Measurements from ENCODE around the gene POU3F1. TPM values are rescaled to one million over a fixed set of nuclear protein-coding genes. Genes with fewer than 3 reads are reported as not detected.

POU3F1 gene
- total RNA-seq, 1 experiment from 2014 or later: 5.8 TPM

GRCh38 chr1:38051079-38051543 is 4.5 kb upstream of the POU3F1 start:
- H2AK5ac ChIP-seq (ENCODE audit: insufficient read length, low read length): no peak overlapping the region
- H3K27me3 ChIP-seq (ENCODE audit: insufficient read depth, low read length): peaks cover 2% of the 10 kb centered on the region; the same call in 1 of the 2 replicates
- H3K79me2 ChIP-seq (ENCODE audit: insufficient read depth, low read length): no peaks in the 10 kb centered on the region; the same call in 1 of the 2 replicates
- no peak overlapping the region for H4K5ac ChIP-seq (ENCODE audit: insufficient read length, low read depth, low read length)
- no peak overlapping the region for H3K23ac ChIP-seq (ENCODE audit: insufficient read length, low read depth, low read length)
- no peaks in the 10 kb centered on the region for H3K79me1 ChIP-seq (ENCODE audit: insufficient read depth, low read depth, low read length, poor library complexity, severe bottlenecking)
- Mint-ChIP-seq H3K27ac (no peak overlapping the region), H3K27me3 (ENCODE audit: low read depth) (peaks cover 25% of the 10 kb centered on the region), H3K36me3 (ENCODE audit: insufficient read depth in 1 of 3, low read depth in 3 of 3) (no peaks in the 10 kb centered on the region), H3K4me3 (no peak overlapping the region), H3K4me1 (peaks cover 46 to 53% of the 10 kb centered on the region in 2 experiments), H3K9me3 (no peaks in the 10 kb centered on the region)
- H3K4me2 ChIP-seq (ENCODE audit: insufficient read depth, insufficient read length, low read length): no peak overlapping the region
- no peak overlapping the region for H3K4ac ChIP-seq (ENCODE audit: low read depth, low read length)
- peaks cover 11% of the 10 kb centered on the region for H3K23me2 ChIP-seq (ENCODE audit: insufficient read length, low read depth, low read length, poor library complexity, severe bottlenecking)
- no peak overlapping the region for H3K14ac ChIP-seq (ENCODE audit: insufficient read depth, low read length)
- no peak overlapping the region for H2AFZ ChIP-seq (ENCODE audit: low read length)
- H2BK5ac ChIP-seq (ENCODE audit: insufficient read length, low read length): no peak overlapping the region
- TF ChIP-seq CTCF (conservative IDR thresholded peaks at IDR 0.05): 0 out of 3 replicates have a peak, but pooled peaks have one; percentile 14
- peaks cover 7% of the 10 kb centered on the region; the same call in 1 of the 2 replicates for H3K4me1 ChIP-seq (ENCODE audit: insufficient read depth, low read length)
- H3T11ph ChIP-seq (ENCODE audit: low read length): no peak overlapping the region
- H3K18ac ChIP-seq (ENCODE audit: insufficient read length, low read depth, low read length): no peak overlapping the region
- WGBS (ENCODE audit: extremely low coverage, insufficient read length, low lambda C conversion rate): no CpG with 5 or more reads among the region's 9 CpGs
- H4K20me1 ChIP-seq (ENCODE audit: control insufficient read depth, insufficient read depth, insufficient read length): no peaks in the 10 kb centered on the region
- no peak overlapping the region for H2BK12ac ChIP-seq (ENCODE audit: insufficient read length, low read depth, low read length)
- H2BK15ac ChIP-seq (ENCODE audit: low read depth, low read length): no peak overlapping the region
- no peak overlapping the region for H4K8ac ChIP-seq (replicated peaks; ENCODE audit: insufficient read length, low read depth, low read length)
- no peak overlapping the region for H2BK120ac ChIP-seq (ENCODE audit: low read depth, low read length, poor library complexity, severe bottlenecking)
- no peak for DNase-seq
- no peak overlapping the region for H3K56ac ChIP-seq (ENCODE audit: insufficient read length, low read depth, low read length)
- H3K9me3 ChIP-seq (ENCODE audit: control insufficient read depth, low read depth, low read length): no peaks in the 10 kb centered on the region
- H3K9ac ChIP-seq (ENCODE audit: extremely low read depth, insufficient read length, low read length): no peak overlapping the region
- H2BK20ac ChIP-seq (ENCODE audit: low read depth, low read length, poor library complexity, severe bottlenecking): no peak overlapping the region
- H4K91ac ChIP-seq (ENCODE audit: insufficient read length, low read depth, low read length): no peak overlapping the region
- H3K27ac ChIP-seq (ENCODE audit: insufficient read length, low read depth, low read length): no peak overlapping the region

All from H9 (cell line).